GM11168 (cell line): ENCODE data around the gene MOB3A.

Experiments
- in situ Hi-C: fragments of 300-500 bp; cut with MboI; formaldehyde crosslinking; loops from one replicate; pipeline ENCODE4 v1.12.0; 2022; ENCODE audit warnings: low sequenced_read_pairs; ENCODE audit not compliant: unreplicated experiment

The MOB3A gene

GRCh38 chr19:2126879-2127518 lies 30.9 kb upstream of the MOB3A start:
- in situ Hi-C loops: no loop called here

GRCh38 chr19:2123682-2124387 lies 27.7 kb upstream of the MOB3A start:
- in situ Hi-C loops: no loop called here

DNA sequence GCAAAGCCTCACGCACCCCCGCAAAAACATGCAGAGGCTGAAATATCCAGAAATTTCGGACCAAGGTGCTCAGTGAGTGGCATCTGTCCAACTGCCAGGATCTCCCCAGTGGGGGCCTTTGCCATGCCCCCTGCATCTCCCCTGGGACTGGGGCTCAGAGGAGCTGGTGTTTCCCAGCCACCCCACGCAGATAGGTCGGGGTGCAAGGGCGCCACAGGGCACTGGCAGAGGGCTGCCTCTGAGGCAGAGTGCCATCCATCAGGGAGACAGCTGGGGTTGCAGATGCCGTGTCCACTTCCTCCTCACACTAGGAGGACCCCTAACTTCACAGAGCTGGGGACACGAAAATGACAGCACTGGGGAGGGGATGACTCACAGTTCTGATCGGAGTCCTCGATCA lies 26.9 kb upstream of the MOB3A start:
- in situ Hi-C loops: no loop called here

DNA sequence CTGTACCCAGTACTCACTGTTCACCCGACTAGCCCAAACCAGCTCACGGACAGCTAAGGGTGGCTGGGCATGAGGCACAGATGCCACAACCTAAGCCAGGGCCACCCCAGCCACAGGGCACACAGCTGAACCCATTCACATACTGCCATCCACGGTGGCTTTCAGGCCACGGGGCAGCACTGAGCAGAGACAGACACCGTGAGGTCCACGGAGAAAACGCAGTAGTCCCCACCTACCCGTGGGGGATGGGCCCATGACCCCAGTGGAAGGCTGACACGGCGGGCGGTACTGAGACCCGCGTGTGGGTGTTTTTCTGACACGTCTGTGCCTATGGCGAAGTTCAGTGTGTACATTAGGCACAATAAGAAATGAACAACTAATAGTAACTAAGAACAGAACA lies 26.1 kb upstream of the MOB3A start:
- in situ Hi-C loops: no loop called here

DNA sequence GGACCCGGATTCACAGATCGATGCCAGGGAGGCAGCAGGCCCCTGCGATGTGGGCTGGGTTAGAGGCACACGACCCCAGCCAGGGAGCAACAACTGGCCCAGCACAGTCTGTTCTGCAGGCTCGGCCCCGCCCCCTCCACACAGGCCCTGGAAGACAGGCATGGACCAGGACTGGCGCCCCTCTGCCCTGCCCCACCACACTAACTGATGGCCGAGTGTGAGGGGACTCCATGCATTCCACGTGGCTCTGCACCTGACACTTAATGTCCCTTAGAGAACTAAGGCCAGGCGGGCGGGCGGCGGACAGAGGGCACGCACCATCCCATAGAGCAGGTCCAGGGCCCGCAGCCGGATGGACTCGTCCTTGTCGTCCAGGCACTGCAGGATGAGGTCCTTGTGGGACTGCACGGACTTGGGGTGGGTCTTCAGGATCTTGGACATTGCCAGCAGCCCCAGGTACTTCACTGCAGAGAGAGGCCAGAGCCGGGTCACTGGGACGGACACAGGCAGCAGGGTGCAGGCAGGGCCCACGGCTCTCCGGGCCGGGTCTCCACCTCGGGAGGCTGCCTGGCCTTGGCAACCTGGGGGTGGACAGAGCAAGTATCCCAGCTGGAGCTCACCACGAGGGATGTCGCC lies 25.4 kb upstream of the MOB3A start:
- in situ Hi-C loops: no loop called here

- in situ Hi-C loops: no loop called here
Measured at GRCh38 chr19:2120821-2121220, 24.7 kb upstream of the MOB3A start.

GRCh38 chr19:2119921-2120785 lies 24.0 kb upstream of the MOB3A start:
- in situ Hi-C loops: no loop called here

DNA sequence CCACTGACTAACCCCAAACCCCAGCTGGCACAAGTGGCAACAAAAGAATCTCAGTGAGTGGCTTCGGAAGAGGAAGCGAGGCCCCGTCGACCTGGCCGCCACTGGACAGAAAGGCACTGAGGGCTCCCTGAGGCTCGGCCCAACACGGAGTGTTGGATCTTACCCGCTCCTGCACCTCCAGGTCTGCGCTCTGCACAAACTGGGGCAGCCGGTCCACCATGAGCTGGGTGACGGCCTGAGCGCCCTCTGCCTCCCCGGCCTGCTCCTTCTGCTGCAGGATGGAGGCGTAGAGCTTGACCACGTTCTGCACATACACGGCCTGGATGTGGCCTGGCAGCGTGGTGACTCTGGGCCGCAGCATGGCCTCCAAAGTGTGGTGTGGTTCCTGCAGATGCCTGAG lies 22.3 kb upstream of the MOB3A start:
- in situ Hi-C loops: no loop called here

GRCh38 chr19:2117215-2117960 lies 21.3 kb upstream of the MOB3A start:
- in situ Hi-C loops: no loop called here

GRCh38 chr19:2116507-2116906 lies 20.4 kb upstream of the MOB3A start:
- in situ Hi-C loops: no loop called here

- in situ Hi-C loops: no loop called here
Measured at GRCh38 chr19:2115911-2116426, 19.8 kb upstream of the MOB3A start.

DNA sequence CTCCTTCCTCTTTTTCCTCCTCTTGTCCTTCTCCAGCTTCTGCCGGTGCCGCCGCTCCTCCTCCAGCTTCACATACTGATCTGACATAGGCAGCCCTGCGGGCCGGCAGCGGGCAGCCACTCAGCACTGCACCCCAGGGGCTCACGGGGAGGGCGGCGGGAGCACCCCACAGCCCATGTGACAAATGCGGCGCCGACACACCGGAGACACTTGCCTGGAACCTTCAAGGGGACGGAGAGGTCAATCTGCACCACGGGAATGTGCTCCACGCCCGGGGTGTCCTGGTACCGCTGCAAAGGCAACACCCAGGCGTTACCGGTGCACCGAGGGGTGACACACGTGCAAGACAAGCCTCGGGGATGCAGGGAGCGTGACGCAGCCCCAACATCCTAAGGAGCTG lies 19.2 kb upstream of the MOB3A start:
- in situ Hi-C loops: no loop called here

DNA sequence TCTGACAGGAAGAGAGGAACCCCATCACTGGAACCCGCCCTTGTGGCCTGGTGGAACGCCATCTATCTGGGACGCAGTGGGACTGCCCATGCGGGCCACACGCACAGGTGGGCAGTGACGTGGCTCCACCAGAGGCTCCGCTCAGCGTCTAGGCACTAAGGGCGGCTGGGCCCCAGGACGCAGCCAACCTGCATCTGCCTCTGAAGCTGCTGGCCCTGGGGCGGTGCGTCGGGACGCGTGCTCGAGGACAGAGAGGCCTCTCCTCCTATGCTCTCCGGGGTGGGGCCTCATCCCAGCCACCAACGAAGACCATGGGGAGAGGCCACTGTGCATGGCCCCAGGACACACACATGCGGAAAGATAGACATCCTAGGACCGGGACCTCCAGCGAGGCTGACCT lies 18.7 kb upstream of the MOB3A start:
- in situ Hi-C loops: no loop called here

- in situ Hi-C loops: no loop called here
Measured at GRCh38 chr19:2114218-2114617, 18.1 kb upstream of the MOB3A start.

DNA sequence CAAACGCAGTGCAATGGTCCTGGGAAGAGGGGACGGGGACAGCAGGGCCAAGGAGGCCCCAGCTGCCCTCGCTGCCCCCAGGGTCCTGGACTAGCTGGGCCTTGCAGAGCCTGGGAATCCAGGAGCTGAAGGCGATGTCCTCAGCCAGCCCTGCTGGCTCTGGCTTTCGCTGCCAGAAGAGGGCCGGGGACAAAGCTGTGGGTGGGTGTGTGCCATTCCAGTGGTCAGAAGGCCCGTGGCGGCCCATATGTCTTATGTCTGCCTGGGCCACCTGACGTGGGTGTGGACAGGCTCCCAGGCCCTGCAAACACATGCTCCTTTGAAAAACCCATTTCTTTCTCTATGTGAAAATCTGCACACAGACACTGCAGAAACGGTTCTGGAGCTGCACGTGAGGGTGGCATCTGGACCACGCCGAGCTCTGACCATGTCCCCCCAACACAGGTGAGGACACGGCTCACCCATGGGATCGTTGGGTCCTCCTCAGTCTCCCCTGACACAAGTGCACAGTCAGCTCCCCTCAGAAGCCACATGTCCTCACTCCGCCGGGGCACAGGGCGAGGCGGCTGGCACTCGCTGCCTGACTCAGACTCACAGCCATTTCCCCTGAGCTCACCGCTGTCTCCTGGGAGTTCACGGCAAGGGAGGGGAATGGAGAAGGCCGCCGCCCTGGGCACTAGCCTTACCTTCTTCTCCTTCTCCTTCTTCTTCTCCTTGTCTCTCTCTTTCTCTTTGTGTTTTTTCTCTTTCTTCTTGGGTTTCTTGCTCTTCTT lies 17.5 kb upstream of the MOB3A start:
- in situ Hi-C loops: no loop called here

DNA sequence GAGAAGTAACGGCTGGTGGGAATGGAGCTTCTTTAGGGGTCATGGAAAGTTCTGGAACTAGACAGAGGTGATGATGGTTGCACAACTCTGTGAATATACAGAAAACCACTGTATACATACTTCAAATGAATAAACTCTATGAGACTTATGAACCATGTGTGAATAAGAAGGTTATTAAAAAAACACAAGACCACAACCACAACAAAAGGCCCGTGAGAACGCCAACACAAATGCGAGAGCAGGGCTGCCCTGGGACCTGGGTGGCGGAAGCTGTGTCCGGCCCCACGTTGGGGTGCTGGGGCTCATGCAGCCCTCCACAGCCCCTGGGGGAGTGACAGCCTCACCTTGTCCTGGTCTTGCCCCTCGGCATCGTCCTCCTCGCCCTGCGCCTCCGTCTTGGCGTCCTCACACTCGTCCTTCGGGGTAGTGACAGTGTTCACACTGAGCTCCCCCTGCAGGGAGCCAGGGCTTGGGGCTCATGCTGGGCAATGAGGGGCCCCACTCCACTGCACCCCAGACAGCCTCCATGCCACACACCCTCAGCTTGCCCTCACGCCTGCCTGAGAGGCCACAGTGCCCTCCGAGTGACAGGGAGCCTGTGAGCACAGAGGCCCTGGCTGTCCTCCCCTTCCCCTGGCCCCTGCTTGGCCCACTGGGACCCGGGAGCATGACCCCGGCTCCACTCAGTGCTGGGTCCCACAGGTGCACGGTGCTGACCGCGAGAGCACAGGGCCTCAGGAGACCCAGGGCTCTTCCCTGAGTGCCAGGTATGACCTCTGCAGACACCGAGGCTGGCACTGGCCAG lies 16.6 kb upstream of the MOB3A start:
- in situ Hi-C loops: no loop called here

GRCh38 chr19:2111886-2112285 lies 15.8 kb upstream of the MOB3A start:
- in situ Hi-C loops: no loop called here

- in situ Hi-C loops: no loop called here
Measured at GRCh38 chr19:2111425-2111824, 15.3 kb upstream of the MOB3A start.
